ENCODE data around the gene KIAA0825.

- TF ChIP-seq, protein P1, sequence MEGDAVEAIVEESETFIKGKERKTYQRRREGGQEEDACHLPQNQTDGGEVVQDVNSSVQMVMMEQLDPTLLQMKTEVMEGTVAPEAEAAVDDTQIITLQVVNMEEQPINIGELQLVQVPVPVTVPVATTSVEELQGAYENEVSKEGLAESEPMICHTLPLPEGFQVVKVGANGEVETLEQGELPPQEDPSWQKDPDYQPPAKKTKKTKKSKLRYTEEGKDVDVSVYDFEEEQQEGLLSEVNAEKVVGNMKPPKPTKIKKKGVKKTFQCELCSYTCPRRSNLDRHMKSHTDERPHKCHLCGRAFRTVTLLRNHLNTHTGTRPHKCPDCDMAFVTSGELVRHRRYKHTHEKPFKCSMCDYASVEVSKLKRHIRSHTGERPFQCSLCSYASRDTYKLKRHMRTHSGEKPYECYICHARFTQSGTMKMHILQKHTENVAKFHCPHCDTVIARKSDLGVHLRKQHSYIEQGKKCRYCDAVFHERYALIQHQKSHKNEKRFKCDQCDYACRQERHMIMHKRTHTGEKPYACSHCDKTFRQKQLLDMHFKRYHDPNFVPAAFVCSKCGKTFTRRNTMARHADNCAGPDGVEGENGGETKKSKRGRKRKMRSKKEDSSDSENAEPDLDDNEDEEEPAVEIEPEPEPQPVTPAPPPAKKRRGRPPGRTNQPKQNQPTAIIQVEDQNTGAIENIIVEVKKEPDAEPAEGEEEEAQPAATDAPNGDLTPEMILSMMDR (IDR thresholded peaks at IDR 0.05): no peak
- no peak for TF ChIP-seq POLR2A (IDR thresholded peaks at IDR 0.05)
These were observed 209.0 kb downstream of the KIAA0825 start for GRCh38 chr5:94409440-94409839.

Measured in testis (tissue), 2 donors.